Esophagus muscularis mucosa (tissue), 4 donors: ENCODE results near the gene ETFRF1. TPM values are rescaled to one million over a fixed set of nuclear protein-coding genes. Genes with fewer than 3 reads are reported as not detected.

Experiments used
- DNase-seq: peaks from one replicate; pipeline ENCODE4 v3.0.0-alpha.2; 2017; ENCODE audit errors: extremely low spot score
- H3K27ac ChIP-seq, 4 donors: fragments of 200-600 bp; sonication (generic); replicated peaks in 1 of 4; 1 replicate in 3 of 4; 2 replicates in 1 of 4; pipeline ENCODE4 v1.5.1; 2016 to 2019; ENCODE audit warnings: mild to moderate bottlenecking in 1 of 4
- H3K27me3 ChIP-seq, 4 donors: fragments of 200-600 bp; sonication (generic); one replicate each; pipeline versions ENCODE4 v1.5.1 to v1.6.0; 2016 to 2019
- H3K36me3 ChIP-seq, 4 donors: fragments of 200-600 bp; sonication (generic); one replicate each; pipeline ENCODE4 v1.5.1; 2016 to 2019
- H3K4me1 ChIP-seq, 4 donors: fragments of 200-600 bp; sonication (generic); one replicate each; pipeline ENCODE4 v1.5.1; 2016 to 2019
- H3K4me3 ChIP-seq, 4 donors: fragments of 200-600 bp; sonication (generic); 1 replicate in 2 of 4; 2 replicates in 2 of 4; pipeline ENCODE4 v1.5.1; 2016 to 2019; ENCODE audit warnings: mild to moderate bottlenecking in 4 of 4, moderate library complexity in 1 of 4
- H3K9me3 ChIP-seq, 4 donors: fragments of 200-600 bp; sonication (generic); 1 replicate in 3 of 4; 2 replicates in 1 of 4; pipeline ENCODE4 v1.5.1; 2016 to 2019
- EP300 ChIP-seq: sonication (generic); formaldehyde crosslinking; IDR thresholded peaks from one replicate; pipeline ENCODE4 v1.6.1; 2017; ENCODE audit warnings: antibody characterized with exemption
- POLR2A ChIP-seq: fragments of 450-650 bp; IDR thresholded peaks from one replicate; pipeline ENCODE4 v1.6.1; 2017; ENCODE audit warnings: antibody characterized with exemption, moderate library complexity, mild to moderate bottlenecking, low read depth
- POLR2AphosphoS5 ChIP-seq, 2 donors: sonication (generic); formaldehyde crosslinking; IDR thresholded peaks; one replicate each; pipeline ENCODE4 v1.6.1; 2017; ENCODE audit warnings: antibody characterized with exemption in 2 of 2
- WGBS: methylation state at CpG from one replicate; pipeline ENCODE4 v1.1.5; 2018; 5-methylcytosine and 5-hydroxymethylcytosine counted together
- intact Hi-C: fragments of 100-400 bp; cut with DNase I; formaldehyde crosslinking; loops from one replicate; pipeline ENCODE4 v1.15.1; 2023
- total RNA-seq, 4 donors: library from RNA; depleted of rRNA; stranded (reverse); fragments of >200 nt; gene quantifications; one replicate each; pipeline versions ENCODE4 v1.1.0 to v1.2.1, GENCODE V29; 2016
- TF ChIP-seq, protein P1 (sequence below), 3 experiments: fragments of 200-600 bp in 2 of 3; fragments of 450-650 bp in 1 of 3; sonication (generic) in 2 of 3; IDR thresholded peaks; one replicate each; pipeline ENCODE4 v1.5.1; 2017 to 2019; ENCODE audit warnings: antibody characterized with exemption in 3 of 3, mild to moderate bottlenecking in 2 of 3, moderate library complexity in 1 of 3

The ETFRF1 gene
- total RNA-seq, 4 donors from 2014 or later = 26.4 to 61.9 (median 40.3) TPM

DNA sequence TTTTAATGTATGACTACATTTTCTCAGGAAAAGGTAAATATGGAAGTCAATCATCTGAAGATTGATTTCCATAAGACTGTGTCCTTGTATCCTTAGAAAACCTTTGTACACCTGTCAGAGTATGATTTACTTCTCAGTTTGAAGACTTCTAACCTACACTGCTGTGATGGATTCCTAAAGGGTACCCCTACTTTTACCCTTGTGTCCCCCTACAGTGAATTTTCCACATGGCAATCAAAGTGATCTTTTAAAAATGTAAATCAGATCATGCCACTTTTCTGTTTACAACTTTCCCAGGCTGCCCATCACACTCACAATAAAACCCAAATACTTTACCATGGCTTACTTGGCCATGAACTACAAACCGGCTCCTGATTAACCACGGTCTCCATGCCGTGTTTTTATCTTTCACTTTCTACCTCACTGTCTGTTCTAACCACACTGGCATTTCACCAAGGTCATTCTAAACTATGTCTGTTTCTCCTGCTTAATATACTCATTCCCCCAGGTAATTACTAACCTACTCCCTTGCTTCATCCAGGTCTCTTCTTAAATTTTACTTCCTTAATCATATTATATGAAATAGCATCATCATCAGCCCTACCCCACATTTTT, 8.1 kb upstream of the ETFRF1 start:
- WGBS = 86% methylated on average over 3 of the region's 3 CpGs
- intact Hi-C loops = no loop called here
- no peak overlapping the region for H3K27ac ChIP-seq

DNA sequence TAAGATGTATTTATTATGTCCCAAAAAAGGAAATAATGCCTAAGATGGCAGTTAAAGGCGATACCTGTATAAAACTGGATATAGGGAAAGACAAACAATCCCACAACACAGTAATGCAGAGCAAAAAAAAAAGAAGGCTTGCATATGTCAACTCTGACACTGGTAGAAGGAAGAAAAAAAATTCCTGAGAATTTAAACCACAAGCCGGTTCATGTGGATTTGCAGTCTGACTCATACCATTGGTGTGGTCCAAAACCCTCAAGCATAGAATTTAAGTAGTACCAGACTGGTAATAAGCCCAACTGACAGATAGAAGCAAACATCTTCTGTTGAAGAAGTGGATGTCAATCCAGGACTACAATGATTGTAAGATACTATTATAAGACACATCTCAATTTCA, 7.3 kb upstream of the ETFRF1 start:
- no peaks in the 10 kb centered on the region for H3K9me3 ChIP-seq
- 74% methylated on average over 2 of the region's 2 CpGs for WGBS
- peaks cover 0 to 13% (median 0%) of the 10 kb centered on the region in 4 donors for H3K4me1 ChIP-seq
- intact Hi-C loops = no loop called here
- DNase-seq = no peak
- H3K27ac ChIP-seq = no peak overlapping the region
- no peaks in the 10 kb centered on the region for H3K36me3 ChIP-seq
- no peak overlapping the region for H3K4me3 ChIP-seq
- TF ChIP-seq EP300 (no peak), POLR2A (no peak), POLR2AphosphoS5 (IDR thresholded peaks at IDR 0.05) (no peak)
- TF ChIP-seq, protein P1, sequence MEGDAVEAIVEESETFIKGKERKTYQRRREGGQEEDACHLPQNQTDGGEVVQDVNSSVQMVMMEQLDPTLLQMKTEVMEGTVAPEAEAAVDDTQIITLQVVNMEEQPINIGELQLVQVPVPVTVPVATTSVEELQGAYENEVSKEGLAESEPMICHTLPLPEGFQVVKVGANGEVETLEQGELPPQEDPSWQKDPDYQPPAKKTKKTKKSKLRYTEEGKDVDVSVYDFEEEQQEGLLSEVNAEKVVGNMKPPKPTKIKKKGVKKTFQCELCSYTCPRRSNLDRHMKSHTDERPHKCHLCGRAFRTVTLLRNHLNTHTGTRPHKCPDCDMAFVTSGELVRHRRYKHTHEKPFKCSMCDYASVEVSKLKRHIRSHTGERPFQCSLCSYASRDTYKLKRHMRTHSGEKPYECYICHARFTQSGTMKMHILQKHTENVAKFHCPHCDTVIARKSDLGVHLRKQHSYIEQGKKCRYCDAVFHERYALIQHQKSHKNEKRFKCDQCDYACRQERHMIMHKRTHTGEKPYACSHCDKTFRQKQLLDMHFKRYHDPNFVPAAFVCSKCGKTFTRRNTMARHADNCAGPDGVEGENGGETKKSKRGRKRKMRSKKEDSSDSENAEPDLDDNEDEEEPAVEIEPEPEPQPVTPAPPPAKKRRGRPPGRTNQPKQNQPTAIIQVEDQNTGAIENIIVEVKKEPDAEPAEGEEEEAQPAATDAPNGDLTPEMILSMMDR (IDR thresholded peaks at IDR 0.05) = no peak
- no peaks in the 10 kb centered on the region for H3K27me3 ChIP-seq

More for the DNA sequence above, 8.1 kb upstream of the ETFRF1 start:
- no peaks in the 10 kb centered on the region for H3K27me3 ChIP-seq
- H3K36me3 ChIP-seq = no peaks in the 10 kb centered on the region
- no peak overlapping the region for H3K4me3 ChIP-seq
- H3K4me1 ChIP-seq = peaks cover 0 to 13% (median 0%) of the 10 kb centered on the region in 4 donors
- TF ChIP-seq, protein P1 (IDR thresholded peaks at IDR 0.05) = no peak
- TF ChIP-seq EP300 (no peak), POLR2A (no peak), POLR2AphosphoS5 (IDR thresholded peaks at IDR 0.05) (no peak)
- no peak for DNase-seq
- no peaks in the 10 kb centered on the region for H3K9me3 ChIP-seq

DNA sequence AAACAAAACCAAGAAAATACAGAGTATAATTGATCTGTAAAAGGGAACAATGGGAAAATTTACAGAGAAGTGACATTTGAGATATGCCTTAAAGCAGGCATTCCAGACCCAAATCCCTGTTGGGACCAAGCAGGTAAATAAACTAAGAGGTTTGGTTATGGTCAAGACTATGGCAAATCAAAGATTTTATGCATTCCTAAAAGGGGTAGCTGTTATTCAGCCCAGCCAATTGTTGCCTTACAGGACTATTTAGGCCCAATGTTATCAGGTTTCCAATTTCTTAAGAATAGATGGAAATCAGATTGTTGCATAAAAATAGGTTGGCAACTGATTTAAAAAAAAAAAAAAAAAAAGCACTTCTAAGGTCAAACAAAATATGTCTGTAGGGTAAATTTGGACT, 5.4 kb upstream of the ETFRF1 start:
- intact Hi-C loops = no loop called here
- no peaks in the 10 kb centered on the region for H3K27me3 ChIP-seq

DNA sequence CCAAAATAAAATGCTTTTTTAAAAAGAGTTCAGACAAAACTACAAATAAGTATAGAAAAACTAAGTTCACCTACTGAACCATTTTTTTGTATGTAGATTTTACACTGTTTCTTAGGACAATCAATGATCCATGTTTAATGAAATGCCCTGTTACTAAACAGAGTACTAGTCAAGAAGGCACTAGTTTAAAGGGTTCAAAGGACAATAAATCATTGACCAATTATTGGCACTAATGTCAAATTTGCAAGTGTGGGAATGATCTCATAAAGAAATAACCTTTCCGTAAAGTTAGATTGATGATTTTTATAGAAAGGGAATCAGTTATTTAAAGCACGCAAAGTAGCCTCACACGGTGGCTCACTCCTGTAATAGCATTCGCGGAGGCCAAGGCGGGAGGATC, 4.2 kb upstream of the ETFRF1 start:
- H3K4me1 ChIP-seq = peaks cover 0 to 18% (median 10%) of the 10 kb centered on the region in 4 donors
- no peaks in the 10 kb centered on the region for H3K9me3 ChIP-seq
- DNase-seq = no peak
- H3K27ac ChIP-seq = no peak overlapping the region
- H3K27me3 ChIP-seq = no peaks in the 10 kb centered on the region
- WGBS = 96% methylated on average over 6 of the region's 6 CpGs
- no peaks in the 10 kb centered on the region for H3K36me3 ChIP-seq
- no peak overlapping the region for H3K4me3 ChIP-seq
- no peak for TF ChIP-seq POLR2AphosphoS5 (IDR thresholded peaks at IDR 0.05)
- no peak for TF ChIP-seq EP300
- TF ChIP-seq, protein P1 (IDR thresholded peaks at IDR 0.05) = no peak
- TF ChIP-seq POLR2A = no peak
- intact Hi-C loops = no loop called here

More for the DNA sequence above, 5.4 kb upstream of the ETFRF1 start:
- TF ChIP-seq POLR2AphosphoS5 (IDR thresholded peaks at IDR 0.05) (no peak), POLR2A (no peak), EP300 (no peak)
- TF ChIP-seq, protein P1 (IDR thresholded peaks at IDR 0.05) = no peak
- DNase-seq = no peak
- no peaks in the 10 kb centered on the region for H3K36me3 ChIP-seq
- no peaks in the 10 kb centered on the region for H3K9me3 ChIP-seq
- no peak overlapping the region for H3K27ac ChIP-seq
- peaks cover 0 to 17% (median 8%) of the 10 kb centered on the region in 4 donors for H3K4me1 ChIP-seq
- no peak overlapping the region for H3K4me3 ChIP-seq

DNA sequence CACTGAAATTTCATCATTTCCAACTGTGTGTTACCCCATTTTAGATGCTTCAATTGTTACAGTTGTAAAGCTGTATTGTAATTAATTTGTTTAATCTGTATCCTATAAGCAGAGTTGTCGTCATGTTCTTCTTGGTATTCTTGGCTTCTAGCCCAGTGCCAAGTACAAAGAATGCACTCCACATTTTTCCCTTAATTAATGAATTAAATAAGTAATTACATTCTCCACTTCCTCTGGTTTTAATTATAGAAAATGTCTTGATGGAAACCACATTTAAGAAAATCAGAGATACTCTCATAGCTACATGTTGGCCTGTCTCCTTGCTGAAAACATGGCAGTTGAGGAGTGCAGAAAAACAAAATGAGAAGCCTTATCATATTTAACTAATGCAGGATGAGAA, 823 bp upstream of the ETFRF1 start:
- Histone ChIP-seq H3K4me3 (peak overlapping the region; percentile 65 to 80 (median 72)), H3K27ac (peak overlapping the region; percentile 92 to 96 (median 92)), H3K4me1 (peaks cover 8 to 26% (median 21%) of the 10 kb centered on the region in 4 donors), H3K9me3 (no peaks in the 10 kb centered on the region), H3K36me3 (no peaks in the 10 kb centered on the region), H3K27me3 (no peaks in the 10 kb centered on the region)
- no peak for DNase-seq
- intact Hi-C loops = no loop called here
- 43% methylated on average over 1 of the region's 1 CpG for WGBS
- TF ChIP-seq, protein P1 (IDR thresholded peaks at IDR 0.05) = no peak
- TF ChIP-seq POLR2A (no peak), POLR2AphosphoS5 (IDR thresholded peaks at IDR 0.05) (no peak), EP300 (no peak)
